Sigmoid colon (tissue), 4 donors: ENCODE data around the gene TCF20.

Experiments used
- POLR2A ChIP-seq, 2 donors: fragments of 450-650 bp; IDR thresholded peaks; one replicate each; pipeline ENCODE4 v1.6.1; 2016; ENCODE audit warnings: antibody characterized with exemption in 2 of 2, mild to moderate bottlenecking in 2 of 2, moderate library complexity in 2 of 2
- POLR2AphosphoS5 ChIP-seq, 4 donors: sonication (generic); formaldehyde crosslinking; IDR thresholded peaks; one replicate each; pipeline ENCODE4 v1.6.1; 2017; ENCODE audit warnings: antibody characterized with exemption in 4 of 4

GRCh38 chr22:42306010-42306409 is 35.6 kb upstream of the TCF20 start:
- TF ChIP-seq POLR2A (IDR thresholded peaks at IDR 0.05) = no peak
- no peak for TF ChIP-seq POLR2AphosphoS5 (IDR thresholded peaks at IDR 0.05)
